ENCODE results near the gene ELF5.

ELF5 gene

DNA sequence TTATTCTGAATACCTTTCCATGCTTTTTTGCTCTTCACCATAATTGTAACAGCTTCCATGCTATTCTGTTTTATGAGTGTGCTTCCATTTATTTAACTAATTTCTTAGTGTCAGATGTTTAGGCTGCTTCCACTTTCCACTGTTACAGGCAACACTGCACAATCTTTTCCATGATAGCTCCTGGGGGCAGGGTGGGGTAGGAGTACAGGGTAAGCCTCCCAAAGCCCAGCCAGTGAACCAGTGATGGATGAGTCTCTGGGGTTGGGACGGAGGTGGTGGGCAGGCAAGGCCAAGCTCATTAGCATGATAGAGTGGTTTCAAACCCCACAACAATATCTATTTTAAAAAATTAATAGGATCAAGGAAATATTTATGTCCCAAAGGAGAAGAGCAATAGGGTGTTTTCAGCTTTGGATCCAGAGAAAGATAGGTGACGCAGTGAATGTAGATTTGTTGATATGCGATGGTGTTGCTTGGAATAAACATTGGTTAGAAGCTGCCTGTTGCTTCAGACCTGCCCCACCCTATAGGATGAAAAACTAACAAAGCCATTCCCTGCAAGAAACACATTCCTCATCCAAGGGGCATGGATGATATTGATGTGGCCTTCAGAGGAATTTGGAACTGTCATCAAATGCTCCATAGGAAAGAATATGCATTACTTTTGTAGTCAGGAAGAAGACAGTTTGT lies 17.1 kb upstream of the ELF5 start:
- H3K9me3 Mint-ChIP-seq, result no peaks in the 10 kb centered on the region
- no peak for DNase-seq (ENCODE audit: low spot score)
- H3K4me1 Mint-ChIP-seq (ENCODE audit: low read depth), result peaks cover 2% of the 10 kb centered on the region
- H3K4me3 Mint-ChIP-seq, result no peak overlapping the region
- no peaks in the 10 kb centered on the region for H3K36me3 Mint-ChIP-seq (ENCODE audit: low read depth)
- H3K27ac Mint-ChIP-seq, result no peak overlapping the region
- peaks cover 8% of the 10 kb centered on the region for H3K27me3 Mint-ChIP-seq (ENCODE audit: low read depth)

DNA sequence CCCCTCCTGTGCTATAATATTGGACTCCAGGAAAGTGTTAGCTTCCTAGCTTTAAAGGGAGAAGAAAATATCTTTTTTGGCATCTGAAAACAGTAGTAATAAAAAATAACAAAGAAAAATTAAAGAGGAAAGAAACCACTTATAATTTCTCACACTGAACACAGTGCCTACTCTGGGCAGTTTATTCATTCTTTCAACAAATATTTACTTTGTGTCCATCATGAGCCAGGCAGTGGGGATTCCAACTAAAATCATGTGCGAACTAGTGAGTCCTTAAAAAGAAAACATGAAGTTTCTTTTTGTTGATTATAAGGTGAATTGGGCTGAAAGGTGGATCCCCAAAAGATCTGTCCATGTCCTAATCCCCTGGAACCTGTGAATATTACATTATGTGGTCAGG lies 16.0 kb upstream of the ELF5 start:
- Mint-ChIP-seq H3K27me3 (ENCODE audit: low read depth) (peaks cover 7% of the 10 kb centered on the region), H3K27ac (no peak overlapping the region), H3K4me3 (no peak overlapping the region), H3K9me3 (no peaks in the 10 kb centered on the region), H3K4me1 (ENCODE audit: low read depth) (peaks cover 2% of the 10 kb centered on the region), H3K36me3 (ENCODE audit: low read depth) (no peaks in the 10 kb centered on the region)
- no peak for DNase-seq (ENCODE audit: low spot score)

DNA sequence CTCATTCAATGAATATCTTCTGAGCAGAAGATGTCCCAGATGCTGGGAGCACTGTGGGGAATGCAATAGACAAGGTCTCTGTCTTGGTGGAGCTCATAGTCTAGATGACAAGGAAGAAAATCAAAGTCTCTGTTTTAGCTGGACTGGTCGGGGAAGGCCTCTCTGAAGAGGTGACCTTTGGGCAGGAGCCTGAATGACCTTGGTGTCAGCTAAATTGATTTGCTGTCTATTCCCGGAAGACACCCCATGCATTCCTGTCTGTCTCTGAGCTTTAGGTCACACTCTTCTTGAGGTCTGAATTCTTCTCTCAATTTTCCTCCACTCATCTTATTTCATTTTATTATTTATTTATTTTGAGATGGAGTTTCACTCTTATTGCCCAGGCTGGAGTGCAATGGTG lies 14.5 kb upstream of the ELF5 start:
- Mint-ChIP-seq H3K4me3 (no peak overlapping the region), H3K27ac (no peak overlapping the region), H3K9me3 (no peaks in the 10 kb centered on the region), H3K4me1 (ENCODE audit: low read depth) (peaks cover 2% of the 10 kb centered on the region), H3K36me3 (ENCODE audit: low read depth) (no peaks in the 10 kb centered on the region), H3K27me3 (ENCODE audit: low read depth) (peaks cover 4% of the 10 kb centered on the region)
- no peak for DNase-seq (ENCODE audit: low spot score)

GRCh38 chr11:34525888-34526657 lies 12.5 kb upstream of the ELF5 start:
- peaks cover 2% of the 10 kb centered on the region for H3K4me1 Mint-ChIP-seq (ENCODE audit: low read depth)
- H3K27me3 Mint-ChIP-seq (ENCODE audit: low read depth), result peaks cover 4% of the 10 kb centered on the region
- no peaks in the 10 kb centered on the region for H3K36me3 Mint-ChIP-seq (ENCODE audit: low read depth)
- DNase-seq (ENCODE audit: low spot score), result no peak
- H3K4me3 Mint-ChIP-seq, result peak overlapping the region; percentile 22
- no peak overlapping the region for H3K27ac Mint-ChIP-seq
- H3K9me3 Mint-ChIP-seq, result no peaks in the 10 kb centered on the region

DNA sequence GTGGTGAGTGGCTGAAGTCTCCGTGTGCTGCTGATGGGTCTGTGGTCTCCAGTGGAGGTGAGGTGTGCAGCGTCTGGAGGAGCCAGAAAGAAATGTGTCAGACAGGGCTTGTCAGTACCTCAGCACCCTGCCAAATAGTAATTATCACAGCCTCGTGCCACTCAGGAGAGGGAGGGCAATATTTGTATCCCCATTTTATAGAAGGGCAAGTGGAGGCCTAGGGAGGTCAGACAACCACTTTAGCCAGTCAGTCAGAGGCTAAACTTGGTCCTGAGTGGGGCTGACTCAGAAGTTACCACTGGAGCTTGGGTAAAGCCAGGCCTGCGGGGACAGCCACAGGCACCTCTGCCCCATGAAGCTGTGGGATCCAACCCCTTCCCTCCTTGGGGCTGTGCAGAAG lies 11.5 kb upstream of the ELF5 start:
- Mint-ChIP-seq H3K9me3 (no peaks in the 10 kb centered on the region), H3K36me3 (ENCODE audit: low read depth) (no peaks in the 10 kb centered on the region), H3K27ac (no peak overlapping the region), H3K4me1 (ENCODE audit: low read depth) (peaks cover 2% of the 10 kb centered on the region), H3K4me3 (no peak overlapping the region), H3K27me3 (ENCODE audit: low read depth) (peaks cover 4% of the 10 kb centered on the region)
- DNase-seq (ENCODE audit: low spot score), result no peak

GRCh38 chr11:34524696-34525095 lies 11.1 kb upstream of the ELF5 start:
- Mint-ChIP-seq H3K36me3 (ENCODE audit: low read depth) (no peaks in the 10 kb centered on the region), H3K4me1 (ENCODE audit: low read depth) (peaks cover 2% of the 10 kb centered on the region), H3K4me3 (no peak overlapping the region), H3K27ac (no peak overlapping the region), H3K27me3 (ENCODE audit: low read depth) (peaks cover 4% of the 10 kb centered on the region), H3K9me3 (no peaks in the 10 kb centered on the region)
- no peak for DNase-seq (ENCODE audit: low spot score)

GRCh38 chr11:34523053-34523452 lies 9.5 kb upstream of the ELF5 start:
- Mint-ChIP-seq H3K27ac (no peak overlapping the region), H3K4me3 (no peak overlapping the region), H3K9me3 (no peaks in the 10 kb centered on the region), H3K4me1 (ENCODE audit: low read depth) (peaks cover 2% of the 10 kb centered on the region), H3K27me3 (ENCODE audit: low read depth) (no peaks in the 10 kb centered on the region), H3K36me3 (ENCODE audit: low read depth) (no peaks in the 10 kb centered on the region)
- no peak for DNase-seq (ENCODE audit: low spot score)

DNA sequence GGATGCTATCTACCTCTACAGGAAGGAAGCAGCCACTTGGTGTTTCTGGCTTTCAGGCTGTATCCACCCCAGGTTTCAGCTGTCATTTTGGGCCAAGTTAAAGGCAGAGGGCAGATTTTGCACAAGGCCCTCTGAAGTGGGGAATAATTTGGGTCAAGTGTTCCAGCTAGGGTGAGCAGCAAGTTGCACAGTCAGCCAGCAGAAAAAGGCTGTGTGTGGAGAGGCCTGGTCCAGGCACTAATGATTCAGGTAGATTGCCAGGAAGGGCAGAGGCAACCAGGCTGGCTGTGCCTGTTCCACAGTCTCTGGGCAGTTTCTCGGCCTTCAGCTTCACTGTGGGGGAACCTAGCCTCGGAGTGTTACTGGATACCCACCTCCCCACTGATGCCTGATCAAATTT lies 8.6 kb upstream of the ELF5 start:
- peaks cover 2% of the 10 kb centered on the region for H3K4me1 Mint-ChIP-seq (ENCODE audit: low read depth)
- peaks cover 5% of the 10 kb centered on the region for H3K27me3 Mint-ChIP-seq (ENCODE audit: low read depth)
- no peak overlapping the region for H3K27ac Mint-ChIP-seq
- no peaks in the 10 kb centered on the region for H3K9me3 Mint-ChIP-seq
- no peak for DNase-seq (ENCODE audit: low spot score)
- H3K36me3 Mint-ChIP-seq (ENCODE audit: low read depth), result no peaks in the 10 kb centered on the region
- no peak overlapping the region for H3K4me3 Mint-ChIP-seq

GRCh38 chr11:34521265-34521664 lies 7.7 kb upstream of the ELF5 start:
- H3K27me3 Mint-ChIP-seq (ENCODE audit: low read depth), result peaks cover 5% of the 10 kb centered on the region
- no peak for DNase-seq (ENCODE audit: low spot score)
- H3K9me3 Mint-ChIP-seq, result no peaks in the 10 kb centered on the region
- no peak overlapping the region for H3K27ac Mint-ChIP-seq
- H3K4me1 Mint-ChIP-seq (ENCODE audit: low read depth), result peaks cover under 1% of the 10 kb centered on the region
- no peaks in the 10 kb centered on the region for H3K36me3 Mint-ChIP-seq (ENCODE audit: low read depth)
- no peak overlapping the region for H3K4me3 Mint-ChIP-seq

- Mint-ChIP-seq H3K36me3 (ENCODE audit: low read depth) (no peaks in the 10 kb centered on the region), H3K4me3 (no peak overlapping the region), H3K27ac (no peak overlapping the region), H3K27me3 (ENCODE audit: low read depth) (peaks cover 8% of the 10 kb centered on the region), H3K4me1 (ENCODE audit: low read depth) (no peaks in the 10 kb centered on the region), H3K9me3 (no peaks in the 10 kb centered on the region)
- no peak for DNase-seq (ENCODE audit: low spot score)
Measured at GRCh38 chr11:34519595-34520235, 6.1 kb upstream of the ELF5 start.

DNA sequence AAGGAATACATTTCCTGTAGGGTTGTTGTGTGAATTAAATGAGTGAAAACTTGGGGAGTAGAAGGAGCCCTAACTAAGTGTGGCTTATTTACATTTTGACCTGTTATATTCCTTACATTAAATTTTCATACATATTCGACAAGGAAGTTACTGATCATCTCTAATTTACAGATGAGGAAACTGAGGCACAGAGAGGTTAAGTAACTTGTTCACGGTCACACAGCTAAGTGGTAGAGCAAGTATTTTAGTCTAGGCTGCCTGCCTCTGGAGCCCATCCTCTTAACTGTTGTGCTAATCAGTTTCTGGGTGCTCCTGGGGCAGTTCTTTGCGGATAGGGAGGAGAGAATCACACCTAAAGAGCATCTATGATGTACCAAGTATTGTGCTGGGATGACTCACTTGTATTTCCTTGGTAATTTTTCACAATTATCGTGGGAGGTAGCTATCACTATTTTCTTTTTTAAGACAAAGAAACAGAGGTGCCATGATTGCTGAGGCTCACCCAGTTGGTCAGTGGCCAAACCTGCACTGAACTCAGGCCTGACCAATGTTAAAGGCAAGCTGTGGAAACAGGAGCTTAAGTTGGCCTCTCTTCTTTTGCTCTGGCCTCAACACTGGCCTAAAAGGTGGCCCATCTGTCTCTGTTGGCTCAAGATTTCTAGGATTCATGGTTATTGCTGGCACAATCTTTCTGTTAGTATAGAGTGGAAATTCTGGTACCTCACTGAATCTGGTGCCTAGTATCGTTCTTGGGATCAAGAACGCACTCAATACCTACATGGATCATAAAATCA lies 2.9 kb upstream of the ELF5 start:
- Mint-ChIP-seq H3K36me3 (ENCODE audit: low read depth) (no peaks in the 10 kb centered on the region), H3K27me3 (ENCODE audit: low read depth) (peaks cover 8% of the 10 kb centered on the region), H3K4me3 (no peak overlapping the region), H3K9me3 (no peaks in the 10 kb centered on the region), H3K27ac (no peak overlapping the region), H3K4me1 (ENCODE audit: low read depth) (no peaks in the 10 kb centered on the region)
- no peak for DNase-seq (ENCODE audit: low spot score)

GRCh38 chr11:34514597-34514996 lies 1.0 kb upstream of the ELF5 start:
- H3K36me3 Mint-ChIP-seq (ENCODE audit: low read depth), result no peaks in the 10 kb centered on the region
- H3K4me1 Mint-ChIP-seq (ENCODE audit: low read depth), result no peaks in the 10 kb centered on the region
- no peak for DNase-seq (ENCODE audit: low spot score)
- H3K9me3 Mint-ChIP-seq, result no peaks in the 10 kb centered on the region
- H3K27ac Mint-ChIP-seq, result no peak overlapping the region
- no peak overlapping the region for H3K4me3 Mint-ChIP-seq
- H3K27me3 Mint-ChIP-seq (ENCODE audit: low read depth), result peaks cover 8% of the 10 kb centered on the region

- no peaks in the 10 kb centered on the region for H3K36me3 Mint-ChIP-seq (ENCODE audit: low read depth)
- H3K4me1 Mint-ChIP-seq (ENCODE audit: low read depth), result no peaks in the 10 kb centered on the region
- H3K27me3 Mint-ChIP-seq (ENCODE audit: low read depth), result peaks cover 8% of the 10 kb centered on the region
- no peak overlapping the region for H3K4me3 Mint-ChIP-seq
- peak; percentile 35 for DNase-seq (ENCODE audit: low spot score)
- H3K27ac Mint-ChIP-seq, result no peak overlapping the region
- H3K9me3 Mint-ChIP-seq, result no peaks in the 10 kb centered on the region
Measured at GRCh38 chr11:34512840-34513681, 533 bp downstream of the ELF5 start.

Measured in T-helper 2 cell treated with Interferon-gamma antibody and Interleukin-4, amounts not matched to agents 5 μg/mL and 100 μg/mL, for 36 hours (primary cell).